T47D (cell line): ENCODE results near the gene RNF212B.

Experiments
- DNase-seq, 2 experiments: peaks; one replicate each; pipeline versions ENCODE4 v3.0.0 to v3.0.0-alpha.2; 2011 to 2012; ENCODE audit warnings: low read depth in 1 of 2, low spot score in 1 of 2
- JUND ChIP-seq: IDR thresholded peaks from 2 replicates; pipeline ENCODE4 v1.6.1; 2012; ENCODE audit warnings: low read depth
- in situ Hi-C: cut with HindIII; loops from 2 replicates; pipeline ENCODE4 v1.10.0; 2016; ENCODE audit warnings: low sequenced_read_pairs, low pct_unique_long_range_greater_than_20kb

RNF212B gene

DNA sequence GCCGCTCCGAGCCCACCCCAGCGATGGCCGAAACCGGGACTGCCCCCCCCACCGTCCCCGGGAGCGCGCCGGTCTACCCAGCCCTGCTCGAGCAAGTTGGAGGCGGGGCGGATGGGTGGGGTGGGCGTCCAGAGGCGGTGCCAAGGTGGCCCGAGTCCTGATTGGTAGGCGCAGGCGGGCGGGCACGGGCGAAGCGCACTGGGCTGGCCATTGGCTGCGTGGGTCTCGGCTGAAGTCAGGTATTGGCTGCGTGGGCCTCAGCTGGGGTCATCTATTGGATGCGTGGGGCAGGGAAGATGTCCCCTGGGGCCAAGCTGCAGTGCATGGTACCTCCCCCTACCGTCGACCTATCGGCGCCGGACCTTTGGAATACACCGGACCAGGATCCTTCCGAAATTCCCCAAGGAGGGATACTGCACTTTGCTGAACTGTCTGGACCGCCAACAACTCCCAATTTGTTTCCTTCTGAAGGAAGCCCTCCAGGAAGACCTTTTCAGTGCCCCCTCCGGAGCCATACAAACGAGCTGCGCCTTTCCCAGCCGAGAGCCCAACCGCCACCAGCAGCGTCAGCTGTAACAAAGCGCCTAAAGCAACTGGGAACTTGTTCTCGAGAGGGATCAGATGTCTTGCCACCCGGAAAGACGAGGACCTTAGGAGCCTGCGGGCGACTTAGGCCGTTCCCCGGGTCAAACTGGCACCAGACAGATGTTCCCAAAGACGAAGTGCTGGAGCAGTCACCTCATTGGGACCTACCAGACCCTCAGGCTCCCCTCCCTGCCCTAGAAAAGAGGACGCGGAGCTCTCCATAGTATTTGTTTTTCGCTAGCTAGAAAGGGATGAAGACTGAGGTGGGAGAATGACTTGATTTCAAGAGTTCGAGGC lies 48.5 kb downstream of the RNF212B start, which contains the start of gene HOMEZ:
Gene HOMEZ (minus strand): TSS at position 113 of the 882 bp plus-strand sequence. CDS start 180 bp downstream, outside the sequence.
- in situ Hi-C loops = no loop called here
- no peak for TF ChIP-seq JUND
- DNase-seq = peak; percentile 87 to 97

DNA sequence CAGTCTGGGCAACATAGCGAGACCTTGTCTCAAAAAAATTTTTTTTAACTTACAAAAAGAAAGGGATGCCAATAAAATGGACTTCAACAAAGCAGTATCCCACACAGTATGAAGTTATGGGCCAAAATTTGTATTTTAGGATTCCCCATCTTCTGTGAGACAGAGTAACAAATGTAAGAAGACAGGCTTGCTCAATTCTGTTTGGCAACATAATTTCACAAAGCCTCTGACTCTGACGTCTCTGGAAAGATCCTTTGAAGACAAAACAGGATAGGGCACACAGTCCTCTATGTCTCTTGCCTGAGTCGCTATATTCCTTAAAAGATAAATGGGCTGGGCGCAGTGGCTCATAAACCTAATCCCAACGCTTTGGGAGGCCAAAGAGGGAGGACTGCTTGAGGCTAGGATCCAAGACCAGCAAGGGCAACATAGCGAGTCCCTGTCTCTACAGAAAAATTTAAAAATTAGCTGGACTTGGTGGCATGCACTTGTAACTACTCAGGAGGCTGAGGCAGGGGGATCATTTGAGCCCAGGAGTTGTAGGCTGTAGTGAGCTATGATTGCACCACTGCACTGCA lies 49.3 kb downstream of the RNF212B start:
- DNase-seq = no peak
- TF ChIP-seq JUND = no peak
- in situ Hi-C loops = no loop called here

DNA sequence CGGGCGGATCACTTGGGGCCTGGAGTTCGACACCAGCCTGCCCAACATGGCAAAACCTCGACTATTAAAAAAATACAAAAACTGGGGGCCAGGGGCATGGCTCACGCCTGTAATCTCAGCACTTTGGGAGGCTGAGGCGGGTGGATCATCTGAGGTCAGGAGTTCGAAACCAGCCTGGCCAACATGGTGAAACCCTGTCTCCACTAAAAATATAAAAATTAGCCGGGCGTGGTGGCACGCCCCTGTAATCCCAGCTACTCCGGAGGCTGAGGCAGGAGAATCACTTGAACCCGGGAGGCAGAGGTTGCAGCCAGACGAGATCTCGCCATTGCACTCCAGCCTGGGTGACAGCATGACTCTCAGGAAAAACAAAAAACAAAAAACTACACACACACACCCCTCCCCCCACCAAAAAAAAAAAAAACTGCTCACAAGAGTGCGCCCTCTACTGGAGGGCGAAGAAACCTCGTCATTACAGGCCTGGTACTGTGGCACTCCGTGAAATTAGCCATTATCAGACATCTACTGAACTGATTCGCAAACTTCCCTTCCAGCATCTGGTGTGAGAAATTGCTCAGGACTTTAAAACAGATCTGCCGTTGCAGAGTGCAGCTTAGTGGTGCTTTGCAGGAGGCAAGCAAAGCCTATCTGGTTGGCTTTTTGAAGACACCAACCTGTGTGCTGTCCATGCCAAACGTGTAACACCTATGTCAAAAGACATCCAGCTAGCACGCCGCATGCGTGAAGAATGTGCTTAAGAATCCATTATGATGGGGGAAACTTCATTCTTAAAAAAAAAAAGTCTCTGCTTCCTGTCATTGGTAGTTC lies 57.2 kb downstream of the RNF212B start:
- no peak for TF ChIP-seq JUND
- in situ Hi-C loops = no loop called here
- DNase-seq = peak in 1 of 2 experiments; percentile 61

DNA sequence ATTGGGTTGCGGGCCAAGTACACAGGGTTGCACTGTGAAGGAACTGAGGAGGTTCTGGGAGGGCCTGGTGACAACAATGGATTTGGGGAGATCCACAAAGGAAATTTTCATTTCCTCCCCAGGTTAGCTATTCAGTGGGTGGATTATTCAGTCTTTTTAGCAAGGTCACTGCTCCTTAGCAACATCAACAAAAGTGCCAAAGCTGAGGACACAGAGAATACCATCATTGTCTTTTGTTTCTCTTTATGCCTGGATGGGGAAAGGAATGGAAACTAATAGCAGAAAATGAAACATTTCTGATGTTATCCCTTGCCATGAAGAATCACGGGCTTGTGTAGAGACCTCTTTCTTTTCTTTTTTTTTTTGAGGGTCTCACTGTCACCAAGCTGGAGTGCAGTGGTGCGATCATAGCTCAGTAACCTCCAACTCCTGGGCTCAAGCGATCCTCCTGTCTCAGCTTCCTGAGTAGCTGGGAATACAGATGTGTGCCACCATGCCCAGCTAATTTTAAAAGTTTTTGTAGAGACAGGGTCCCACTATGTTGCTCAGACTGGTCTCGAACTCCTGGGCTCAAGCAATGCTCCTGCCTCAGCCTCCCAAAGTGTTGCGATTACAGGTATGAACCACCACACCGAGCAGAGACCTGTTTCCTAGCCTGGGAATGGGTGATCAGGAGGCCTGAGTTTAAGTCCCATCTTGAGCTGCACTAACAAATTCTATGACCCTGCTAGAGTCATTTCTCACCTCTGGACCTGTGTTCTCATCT lies 58.5 kb downstream of the RNF212B start:
- TF ChIP-seq JUND = no peak
- in situ Hi-C loops = no loop called here
- no peak for DNase-seq

DNA sequence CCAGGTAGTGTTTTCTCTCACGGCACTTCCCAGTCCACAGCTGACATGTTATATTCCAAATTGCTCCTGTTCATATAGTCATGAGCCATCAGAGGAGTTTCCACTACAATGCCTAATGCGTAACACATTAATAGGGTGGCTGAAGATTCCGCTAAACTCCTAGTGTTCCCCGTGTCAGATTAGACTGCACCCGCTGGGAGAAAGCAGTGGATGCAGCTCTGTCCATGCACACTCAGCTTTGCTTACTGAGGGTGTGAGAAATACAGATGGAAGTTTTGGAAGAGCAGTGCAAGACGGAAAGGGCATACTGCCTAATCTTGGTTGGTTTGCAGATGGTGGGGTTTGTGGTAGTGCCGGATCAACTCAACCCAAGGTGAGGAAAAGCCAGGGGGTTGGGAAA lies 59.4 kb downstream of the RNF212B start:
- TF ChIP-seq JUND = no peak
- in situ Hi-C loops = no loop called here
- no peak for DNase-seq

GRCh38 chr14:23297611-23298277 lies 60.0 kb downstream of the RNF212B start:
- DNase-seq = no peak
- TF ChIP-seq JUND = no peak
- in situ Hi-C loops = no loop called here

DNA sequence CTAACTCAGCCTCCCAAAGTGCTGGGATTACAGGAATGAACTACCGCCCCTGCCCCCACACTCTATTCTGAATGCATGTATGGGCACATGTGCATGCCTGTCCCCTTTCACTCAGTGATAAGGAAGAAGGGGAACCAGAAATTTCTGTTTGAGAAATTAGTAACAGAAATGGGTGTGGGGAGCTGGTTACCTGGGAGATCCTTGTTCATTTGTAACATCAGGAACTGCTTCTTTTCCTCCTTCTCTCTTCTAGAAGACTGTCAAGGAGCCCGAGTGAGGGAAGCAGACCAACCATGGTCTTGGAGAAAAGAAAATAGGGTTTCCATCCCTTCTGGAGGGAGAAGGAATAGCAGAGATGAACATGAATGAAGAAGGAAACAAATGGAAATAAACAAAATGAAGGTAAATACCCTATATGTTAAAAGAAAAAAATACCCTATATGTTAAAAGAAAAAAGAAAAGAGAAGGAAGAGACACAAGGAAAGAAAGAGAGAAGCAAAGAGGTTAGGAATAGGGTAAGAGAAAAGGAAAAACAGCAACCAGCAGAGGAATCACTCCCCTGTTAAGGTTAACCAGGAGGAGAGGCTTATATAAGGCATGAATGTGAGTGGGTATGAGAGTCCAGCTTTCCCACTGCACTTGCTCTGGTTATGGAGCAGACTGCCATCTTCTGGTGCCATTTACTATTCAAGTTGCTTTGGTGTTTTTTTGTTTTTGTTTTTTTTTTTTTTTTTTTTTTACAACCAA lies 61.6 kb downstream of the RNF212B start:
- in situ Hi-C loops = no loop called here
- TF ChIP-seq JUND = no peak
- peak; percentile 17 to 69 for DNase-seq

- TF ChIP-seq JUND = no peak
- no peak for DNase-seq
- in situ Hi-C loops = no loop called here
These were observed 62.4 kb downstream of the RNF212B start for GRCh38 chr14:23299986-23300686.

GRCh38 chr14:23300687-23301223 lies 63.0 kb downstream of the RNF212B start:
- TF ChIP-seq JUND = no peak
- in situ Hi-C loops = no loop called here
- peak in 1 of 2 experiments; percentile 37 for DNase-seq

DNA sequence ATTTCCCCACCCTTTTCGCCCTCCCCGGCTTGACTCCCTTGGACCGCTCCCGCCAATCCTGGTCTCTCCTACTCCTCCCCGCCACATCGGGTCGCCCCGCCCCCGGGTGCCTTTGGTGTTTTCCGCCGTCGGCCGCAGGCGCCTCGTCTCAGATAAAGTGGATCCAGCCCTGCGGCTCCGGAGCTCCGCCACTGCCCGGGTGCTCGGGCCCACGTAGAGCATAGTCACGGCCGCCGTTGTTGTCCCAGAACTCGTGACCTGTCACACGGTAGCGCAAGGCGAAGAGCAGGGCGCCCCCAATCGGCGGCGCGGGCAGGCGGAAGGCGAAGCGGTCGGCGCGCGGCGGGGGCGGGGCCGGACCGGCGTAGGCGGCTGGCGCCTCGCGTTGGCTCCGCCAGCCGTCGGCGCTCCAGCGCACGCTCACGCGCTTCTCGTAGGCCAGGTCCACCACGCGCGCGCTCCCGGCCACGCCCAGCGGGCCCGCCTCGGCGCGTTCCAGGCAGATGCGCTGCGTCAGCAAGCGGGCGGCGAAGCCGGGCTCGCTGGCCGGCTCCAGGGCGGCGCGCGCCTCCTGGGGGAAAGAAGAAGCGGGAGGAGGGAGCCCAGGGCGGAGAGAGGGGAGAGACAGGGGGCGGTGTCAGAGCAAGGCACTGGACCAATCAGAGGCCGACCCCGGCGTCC lies 63.7 kb downstream of the RNF212B start:
- DNase-seq = peak; percentile 90 to 97
- in situ Hi-C loops = no loop called here
- no peak for TF ChIP-seq JUND
